HL-60 (cell line): ENCODE data around the gene ATP11A.

Experiments
- DNase-seq, 2 experiments: peaks; one replicate each; pipeline ENCODE4 v3.0.0-alpha.2; 2010 to 2020; ENCODE audit warnings: low read depth in 1 of 2, low spot score in 1 of 2
- H3K27ac ChIP-seq: fragments of 250-450 bp; sonication (Bioruptor Pico); replicated peaks from 2 replicates; pipeline ENCODE4 v1.5.1; 2020; ENCODE audit warnings: mild to moderate bottlenecking, moderate library complexity
- H3K27me3 ChIP-seq: fragments of 250-450 bp; sonication (Bioruptor Pico); 2 replicates; pipeline ENCODE4 v1.5.1; 2021; ENCODE audit warnings: mild to moderate bottlenecking, moderate library complexity; ENCODE audit not compliant: insufficient read depth, poor library complexity, severe bottlenecking
- H3K4me3 ChIP-seq: replicated peaks from 2 replicates; pipeline ENCODE4 v1.5.1; 2011; ENCODE audit warnings: mild to moderate bottlenecking, control low read depth, low read length; ENCODE audit not compliant: insufficient read depth
- CTCF ChIP-seq: IDR thresholded peaks from one replicate; pipeline ENCODE4 v1.5.1; 2011; ENCODE audit warnings: low read length, control low read depth, inconsistent platforms; ENCODE audit not compliant: insufficient read depth
- GABPA ChIP-seq: IDR thresholded peaks from 2 replicates; pipeline ENCODE4 v1.6.1; 2012; ENCODE audit warnings: low read depth
- POLR2AphosphoS5 ChIP-seq: IDR thresholded peaks from 2 replicates; pipeline ENCODE4 v1.6.1; 2012; ENCODE audit warnings: low read depth
- REST ChIP-seq: IDR thresholded peaks from 2 replicates; pipeline ENCODE4 v1.6.1; 2012; ENCODE audit warnings: low read depth; ENCODE audit not compliant: insufficient replicate concordance
- SPI1 ChIP-seq: IDR thresholded peaks from 2 replicates; pipeline ENCODE4 v1.6.1; 2012; ENCODE audit warnings: low read depth, mild to moderate bottlenecking, borderline replicate concordance

The ATP11A gene

GRCh38 chr13:112731667-112732616 is 42.1 kb downstream of the ATP11A start:
- DNase-seq: no peak
- Histone ChIP-seq H3K4me3 (no peak overlapping the region), H3K27ac (no peak overlapping the region), H3K27me3 (no peaks in the 10 kb centered on the region)
- TF ChIP-seq POLR2AphosphoS5: no peak
- TF ChIP-seq CTCF: no peak

GRCh38 chr13:112732679-112733078 is 42.8 kb downstream of the ATP11A start:
- no peaks in the 10 kb centered on the region for H3K27me3 ChIP-seq
- H3K4me3 ChIP-seq: no peak overlapping the region
- TF ChIP-seq CTCF (no peak), POLR2AphosphoS5 (no peak), SPI1 (no peak), GABPA (no peak), REST (no peak)
- DNase-seq: no peak
- no peak overlapping the region for H3K27ac ChIP-seq

GRCh38 chr13:112733112-112733511 is 43.3 kb downstream of the ATP11A start:
- Histone ChIP-seq H3K27me3 (no peaks in the 10 kb centered on the region), H3K4me3 (no peak overlapping the region), H3K27ac (no peak overlapping the region)
- no peak for TF ChIP-seq CTCF
- TF ChIP-seq REST: no peak
- no peak for TF ChIP-seq SPI1
- TF ChIP-seq POLR2AphosphoS5: no peak
- no peak for TF ChIP-seq GABPA
- no peak for DNase-seq
